ENCODE results near the gene C2CD3. TPM values are rescaled to one million over a fixed set of nuclear protein-coding genes. Genes with fewer than 3 reads are reported as not detected.

Gene C2CD3
- polyA plus RNA-seq, 4 donors = 3.8 to 11.0 (median 7.3) TPM

GRCh38 chr11:74203966-74204365 is 33.2 kb upstream of the C2CD3 start:
- H3K27ac ChIP-seq (ENCODE audit: low read depth in 1 of 3, low read length in 2 of 3) = no peak overlapping the region
- H3K9me3 ChIP-seq (ENCODE audit: control insufficient read depth in 2 of 2, insufficient read depth in 1 of 2, low read depth in 1 of 2, low read length in 1 of 2) = peaks cover 0 to 4% of the 10 kb centered on the region in 2 donors
- DNase-seq = no peak
- H3K4me1 ChIP-seq (ENCODE audit: control insufficient read depth in 3 of 3, insufficient read depth in 2 of 3, low read depth in 1 of 3, low read length in 2 of 3) = no peaks in the 10 kb centered on the region
- 93 to 98% (median 94%) methylated on average over 2 of the region's 2 CpGs for WGBS, 3 donors
- H3K36me3 ChIP-seq (ENCODE audit: control insufficient read depth in 3 of 3, insufficient read depth in 2 of 3, low read depth in 1 of 3, low read length in 3 of 3) = peaks cover 0 to 7% (median 1%) of the 10 kb centered on the region in 3 donors
- no peak overlapping the region for H3K4me3 ChIP-seq (ENCODE audit: low read depth in 1 of 3, low read length in 3 of 3)
- H3K27me3 ChIP-seq (ENCODE audit: control insufficient read depth in 3 of 3, insufficient read depth in 3 of 3, low read length in 3 of 3) = no peaks in the 10 kb centered on the region
- FAIRE-seq = no peak

GRCh38 chr11:74196781-74197486 is 26.1 kb upstream of the C2CD3 start:
- Histone ChIP-seq H3K4me1 (ENCODE audit: control insufficient read depth in 3 of 3, insufficient read depth in 2 of 3, low read depth in 1 of 3, low read length in 2 of 3) (no peaks in the 10 kb centered on the region), H3K27ac (ENCODE audit: low read depth in 1 of 3, low read length in 2 of 3) (no peak overlapping the region), H3K9me3 (ENCODE audit: control insufficient read depth in 2 of 2, insufficient read depth in 1 of 2, low read depth in 1 of 2, low read length in 1 of 2) (peaks cover 0 to 4% of the 10 kb centered on the region in 2 donors), H3K36me3 (ENCODE audit: control insufficient read depth in 3 of 3, insufficient read depth in 2 of 3, low read depth in 1 of 3, low read length in 3 of 3) (peaks cover 0 to 3% (median 2%) of the 10 kb centered on the region in 3 donors), H3K27me3 (ENCODE audit: control insufficient read depth in 3 of 3, insufficient read depth in 3 of 3, low read length in 3 of 3) (no peaks in the 10 kb centered on the region), H3K4me3 (ENCODE audit: low read depth in 1 of 3, low read length in 3 of 3) (no peak overlapping the region)
- DNase-seq (no peak), FAIRE-seq (no peak)
- WGBS, 3 donors = 93 to 97% (median 94%) methylated on average over 2 of the region's 2 CpGs

- peaks cover 0 to 7% of the 10 kb centered on the region in 2 donors for H3K9me3 ChIP-seq (ENCODE audit: control insufficient read depth in 2 of 2, insufficient read depth in 1 of 2, low read depth in 1 of 2, low read length in 1 of 2)
- H3K4me3 ChIP-seq (ENCODE audit: low read depth in 1 of 3, low read length in 3 of 3) = no peak overlapping the region
- H3K4me1 ChIP-seq (ENCODE audit: control insufficient read depth in 3 of 3, insufficient read depth in 2 of 3, low read depth in 1 of 3, low read length in 2 of 3) = no peaks in the 10 kb centered on the region
- peaks cover 0 to 13% (median 2%) of the 10 kb centered on the region in 3 donors for H3K36me3 ChIP-seq (ENCODE audit: control insufficient read depth in 3 of 3, insufficient read depth in 2 of 3, low read depth in 1 of 3, low read length in 3 of 3)
- FAIRE-seq = no peak
- H3K27me3 ChIP-seq (ENCODE audit: control insufficient read depth in 3 of 3, insufficient read depth in 3 of 3, low read length in 3 of 3) = no peaks in the 10 kb centered on the region
- H3K27ac ChIP-seq (ENCODE audit: low read depth in 1 of 3, low read length in 2 of 3) = no peak overlapping the region
- DNase-seq = no peak
Measured at GRCh38 chr11:74195828-74196227, 25.0 kb upstream of the C2CD3 start.

- no peak for FAIRE-seq
- H3K4me3 ChIP-seq (ENCODE audit: low read depth in 1 of 3, low read length in 3 of 3) = no peak overlapping the region
- H3K4me1 ChIP-seq (ENCODE audit: control insufficient read depth in 3 of 3, insufficient read depth in 2 of 3, low read depth in 1 of 3, low read length in 2 of 3) = no peaks in the 10 kb centered on the region
- H3K9me3 ChIP-seq (ENCODE audit: control insufficient read depth in 2 of 2, insufficient read depth in 1 of 2, low read depth in 1 of 2, low read length in 1 of 2) = no peaks in the 10 kb centered on the region
- 92 to 96% (median 95%) methylated on average over 2 of the region's 2 CpGs for WGBS, 3 donors
- H3K36me3 ChIP-seq (ENCODE audit: control insufficient read depth in 3 of 3, insufficient read depth in 2 of 3, low read depth in 1 of 3, low read length in 3 of 3) = peaks cover 0 to 10% (median 0%) of the 10 kb centered on the region in 3 donors
- H3K27ac ChIP-seq (ENCODE audit: low read depth in 1 of 3, low read length in 2 of 3) = no peak overlapping the region
- H3K27me3 ChIP-seq (ENCODE audit: control insufficient read depth in 3 of 3, insufficient read depth in 3 of 3, low read length in 3 of 3) = no peaks in the 10 kb centered on the region
- DNase-seq = no peak
Measured at GRCh38 chr11:74185695-74186094, 14.9 kb upstream of the C2CD3 start.

- Histone ChIP-seq H3K4me1 (ENCODE audit: control insufficient read depth in 3 of 3, insufficient read depth in 2 of 3, low read depth in 1 of 3, low read length in 2 of 3) (no peaks in the 10 kb centered on the region), H3K36me3 (ENCODE audit: control insufficient read depth in 3 of 3, insufficient read depth in 2 of 3, low read depth in 1 of 3, low read length in 3 of 3) (peaks cover 0 to 10% (median 0%) of the 10 kb centered on the region in 3 donors), H3K4me3 (ENCODE audit: low read depth in 1 of 3, low read length in 3 of 3) (no peak overlapping the region), H3K27me3 (ENCODE audit: control insufficient read depth in 3 of 3, insufficient read depth in 3 of 3, low read length in 3 of 3) (no peaks in the 10 kb centered on the region), H3K9me3 (ENCODE audit: control insufficient read depth in 2 of 2, insufficient read depth in 1 of 2, low read depth in 1 of 2, low read length in 1 of 2) (no peaks in the 10 kb centered on the region), H3K27ac (ENCODE audit: low read depth in 1 of 3, low read length in 2 of 3) (no peak overlapping the region)
- no peak for DNase-seq
- FAIRE-seq = no peak
- 82 to 89% (median 85%) methylated on average over 5 of the region's 5 CpGs for WGBS, 3 donors
Measured at GRCh38 chr11:74185285-74185684, 14.5 kb upstream of the C2CD3 start.

- H3K9me3 ChIP-seq (ENCODE audit: control insufficient read depth in 2 of 2, insufficient read depth in 1 of 2, low read depth in 1 of 2, low read length in 1 of 2) = no peaks in the 10 kb centered on the region
- FAIRE-seq = no peak
- H3K27ac ChIP-seq (ENCODE audit: low read depth in 1 of 3, low read length in 2 of 3) = no peak overlapping the region
- H3K4me1 ChIP-seq (ENCODE audit: control insufficient read depth in 3 of 3, insufficient read depth in 2 of 3, low read depth in 1 of 3, low read length in 2 of 3) = no peaks in the 10 kb centered on the region
- WGBS, 3 donors = 93% methylated on average over 4 of the region's 4 CpGs
- DNase-seq = no peak
- H3K4me3 ChIP-seq (ENCODE audit: low read depth in 1 of 3, low read length in 3 of 3) = no peak overlapping the region
- H3K27me3 ChIP-seq (ENCODE audit: control insufficient read depth in 3 of 3, insufficient read depth in 3 of 3, low read length in 3 of 3) = no peaks in the 10 kb centered on the region
- H3K36me3 ChIP-seq (ENCODE audit: control insufficient read depth in 3 of 3, insufficient read depth in 2 of 3, low read depth in 1 of 3, low read length in 3 of 3) = peaks cover 0 to 2% (median 0%) of the 10 kb centered on the region in 3 donors
Measured at GRCh38 chr11:74182635-74183034, 11.8 kb upstream of the C2CD3 start.

- no peaks in the 10 kb centered on the region for H3K9me3 ChIP-seq (ENCODE audit: control insufficient read depth in 2 of 2, insufficient read depth in 1 of 2, low read depth in 1 of 2, low read length in 1 of 2)
- FAIRE-seq (no peak), DNase-seq (peak in 1 of 2 donors; percentile 6)
- H3K27me3 ChIP-seq (ENCODE audit: control insufficient read depth in 3 of 3, insufficient read depth in 3 of 3, low read length in 3 of 3) = no peaks in the 10 kb centered on the region
- 83 to 96% (median 84%) methylated on average over 7 of the region's 7 CpGs for WGBS, 3 donors
- H3K36me3 ChIP-seq (ENCODE audit: control insufficient read depth in 3 of 3, insufficient read depth in 2 of 3, low read depth in 1 of 3, low read length in 3 of 3) = peaks cover 0 to 2% (median 0%) of the 10 kb centered on the region in 3 donors
- no peak overlapping the region for H3K4me3 ChIP-seq (ENCODE audit: low read depth in 1 of 3, low read length in 3 of 3)
- no peak overlapping the region for H3K27ac ChIP-seq (ENCODE audit: low read depth in 1 of 3, low read length in 2 of 3)
- peaks cover 0 to 5% (median 0%) of the 10 kb centered on the region in 3 donors for H3K4me1 ChIP-seq (ENCODE audit: control insufficient read depth in 3 of 3, insufficient read depth in 2 of 3, low read depth in 1 of 3, low read length in 2 of 3)
Measured at GRCh38 chr11:74179234-74180052, 8.6 kb upstream of the C2CD3 start.

- H3K27me3 ChIP-seq (ENCODE audit: control insufficient read depth in 3 of 3, insufficient read depth in 3 of 3, low read length in 3 of 3) = no peaks in the 10 kb centered on the region
- H3K36me3 ChIP-seq (ENCODE audit: control insufficient read depth in 3 of 3, insufficient read depth in 2 of 3, low read depth in 1 of 3, low read length in 3 of 3) = no peaks in the 10 kb centered on the region
- DNase-seq (no peak), FAIRE-seq (no peak)
- H3K4me3 ChIP-seq (ENCODE audit: low read depth in 1 of 3, low read length in 3 of 3) = no peak overlapping the region
- 50 to 60% (median 58%) methylated on average over 1 of the region's 1 CpG for WGBS, 3 donors
- peaks cover 7 to 12% (median 10%) of the 10 kb centered on the region in 3 donors for H3K4me1 ChIP-seq (ENCODE audit: control insufficient read depth in 3 of 3, insufficient read depth in 2 of 3, low read depth in 1 of 3, low read length in 2 of 3)
- no peak overlapping the region for H3K27ac ChIP-seq (ENCODE audit: low read depth in 1 of 3, low read length in 2 of 3)
- no peaks in the 10 kb centered on the region for H3K9me3 ChIP-seq (ENCODE audit: control insufficient read depth in 2 of 2, insufficient read depth in 1 of 2, low read depth in 1 of 2, low read length in 1 of 2)
Measured at GRCh38 chr11:74175920-74176319, 5.1 kb upstream of the C2CD3 start.

Data from small intestine (tissue), 7 donors.